Dedifferentiated amniotic fluid mesenchymal stem cell (primary cell): ENCODE results near the gene RPL13A.

Experiments used
- DNase-seq: peaks from one replicate; pipeline ENCODE4 v3.0.0-alpha.2; 2016; ENCODE audit errors: extremely low spot score

The RPL13A gene

GRCh38 chr19:49506575-49507105 lies 19.2 kb downstream of the RPL13A start:
- DNase-seq: no peak

DNA sequence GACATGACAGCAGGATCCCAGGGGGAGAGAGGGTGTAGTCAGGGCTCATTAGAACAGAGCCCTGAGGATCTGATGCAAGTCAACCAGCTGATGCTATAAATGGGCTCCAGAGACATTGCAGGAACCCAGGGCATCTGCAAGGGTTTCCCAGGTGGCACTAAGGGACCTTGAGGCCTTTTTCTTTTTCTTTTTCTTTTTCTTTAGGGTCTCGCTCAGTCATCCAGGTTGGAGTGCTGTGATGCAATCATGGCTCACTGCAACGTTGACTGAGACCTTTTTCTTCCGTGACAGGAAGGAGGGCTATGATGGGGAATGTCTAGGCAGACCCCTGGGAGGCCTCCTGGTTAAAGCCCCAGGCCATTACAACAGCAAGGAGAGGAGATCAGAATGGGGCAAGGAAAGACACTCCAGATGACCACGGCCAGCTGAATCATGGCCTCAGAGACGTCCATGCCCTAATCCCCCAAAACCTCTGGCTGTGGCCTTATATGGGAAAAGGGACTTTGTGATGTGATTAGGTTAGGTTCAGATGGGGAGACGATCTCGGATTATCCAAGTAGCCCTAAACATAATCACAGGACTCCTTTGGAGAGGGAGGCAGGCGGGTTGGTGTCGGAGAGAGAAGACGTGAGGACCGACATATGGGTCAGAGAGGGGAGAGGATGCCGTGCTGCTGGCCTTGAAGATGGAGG lies 20.5 kb downstream of the RPL13A start:
- DNase-seq: no peak

- DNase-seq: no peak
Measured at GRCh38 chr19:49512970-49513745, 25.8 kb downstream of the RPL13A start.

DNA sequence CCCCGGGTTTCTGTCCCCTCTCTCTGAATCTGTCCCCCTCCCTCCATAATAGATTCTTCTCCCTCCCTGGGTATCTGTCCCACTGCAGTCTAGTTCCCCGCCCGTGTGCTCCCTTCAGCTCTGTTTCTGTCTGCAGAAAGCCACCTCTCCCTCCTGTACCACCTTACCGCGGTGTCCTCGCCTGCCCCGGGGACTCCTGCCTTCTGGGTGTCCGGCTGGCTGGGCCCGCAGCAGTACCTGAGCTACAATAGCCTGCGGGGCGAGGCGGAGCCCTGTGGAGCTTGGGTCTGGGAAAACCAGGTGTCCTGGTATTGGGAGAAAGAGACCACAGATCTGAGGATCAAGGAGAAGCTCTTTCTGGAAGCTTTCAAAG lies 26.3 kb downstream of the RPL13A start:
- DNase-seq: no peak

DNA sequence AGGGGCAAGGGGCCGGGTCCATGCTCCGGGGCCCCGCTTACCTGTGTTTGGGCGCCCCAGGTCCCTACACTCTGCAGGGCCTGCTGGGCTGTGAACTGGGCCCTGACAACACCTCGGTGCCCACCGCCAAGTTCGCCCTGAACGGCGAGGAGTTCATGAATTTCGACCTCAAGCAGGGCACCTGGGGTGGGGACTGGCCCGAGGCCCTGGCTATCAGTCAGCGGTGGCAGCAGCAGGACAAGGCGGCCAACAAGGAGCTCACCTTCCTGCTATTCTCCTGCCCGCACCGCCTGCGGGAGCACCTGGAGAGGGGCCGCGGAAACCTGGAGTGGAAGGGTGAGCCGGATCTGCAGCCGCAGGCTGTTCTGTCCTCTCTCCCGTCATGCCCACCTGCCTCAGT lies 26.7 kb downstream of the RPL13A start:
- DNase-seq: no peak

DNA sequence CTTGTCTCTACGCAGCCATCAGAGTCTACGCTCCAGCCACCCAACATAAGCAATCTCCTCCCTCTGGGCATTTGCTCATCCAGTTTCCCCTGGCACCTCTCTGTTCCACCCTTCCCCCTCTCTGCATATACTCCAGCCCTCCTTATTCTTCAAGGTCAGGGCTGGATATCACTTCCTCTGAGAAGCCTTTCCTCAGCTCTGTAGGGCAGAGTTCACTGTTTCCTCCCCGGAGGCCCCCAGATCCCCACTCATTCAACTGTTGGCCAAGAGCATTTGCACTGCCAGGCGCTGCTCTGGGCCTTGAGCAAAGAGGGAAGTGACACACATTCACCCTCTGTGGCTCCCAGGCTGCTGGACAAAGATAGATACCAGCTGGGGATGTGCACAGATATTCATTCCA lies 28.4 kb downstream of the RPL13A start:
- DNase-seq: no peak

- DNase-seq: no peak
Measured at GRCh38 chr19:49518033-49518432, 30.6 kb downstream of the RPL13A start.

GRCh38 chr19:49520705-49521319 lies 33.4 kb downstream of the RPL13A start:
- no peak for DNase-seq

DNA sequence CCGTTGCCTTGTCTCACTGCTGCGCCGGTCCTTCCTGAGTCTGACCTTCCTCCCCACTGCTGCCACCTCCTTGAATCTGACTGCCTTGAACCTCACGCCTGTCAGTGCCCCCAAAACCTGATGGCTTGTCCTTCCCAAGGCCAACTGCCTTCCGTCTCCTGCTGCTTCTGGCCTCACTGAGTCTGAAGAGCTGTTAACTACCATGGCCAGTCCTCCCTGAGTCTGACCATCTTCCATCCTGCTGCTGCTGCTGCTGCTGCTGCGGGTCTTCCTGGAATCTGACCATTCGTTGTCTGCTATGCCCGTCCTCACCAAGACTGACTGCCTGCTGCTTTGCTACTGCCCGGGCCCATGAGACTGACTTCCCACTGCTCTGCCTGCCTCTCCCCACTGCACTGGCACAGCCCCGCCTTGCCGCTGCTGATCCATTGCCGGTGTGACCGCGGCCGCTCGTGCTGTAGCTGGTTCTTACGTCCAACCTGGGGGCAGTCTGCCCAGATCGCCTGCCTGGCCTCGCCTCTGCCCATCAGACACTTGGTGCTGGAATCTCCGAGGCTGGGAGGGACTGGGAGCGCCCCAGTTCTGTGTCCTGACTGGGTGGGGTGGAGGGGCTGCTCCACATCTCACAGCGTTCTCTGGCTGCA lies 37.5 kb downstream of the RPL13A start:
- DNase-seq: no peak

- no peak for DNase-seq
Measured at GRCh38 chr19:49528211-49528771, 40.9 kb downstream of the RPL13A start.

GRCh38 chr19:49530708-49531107 lies 43.3 kb downstream of the RPL13A start:
- no peak for DNase-seq

DNA sequence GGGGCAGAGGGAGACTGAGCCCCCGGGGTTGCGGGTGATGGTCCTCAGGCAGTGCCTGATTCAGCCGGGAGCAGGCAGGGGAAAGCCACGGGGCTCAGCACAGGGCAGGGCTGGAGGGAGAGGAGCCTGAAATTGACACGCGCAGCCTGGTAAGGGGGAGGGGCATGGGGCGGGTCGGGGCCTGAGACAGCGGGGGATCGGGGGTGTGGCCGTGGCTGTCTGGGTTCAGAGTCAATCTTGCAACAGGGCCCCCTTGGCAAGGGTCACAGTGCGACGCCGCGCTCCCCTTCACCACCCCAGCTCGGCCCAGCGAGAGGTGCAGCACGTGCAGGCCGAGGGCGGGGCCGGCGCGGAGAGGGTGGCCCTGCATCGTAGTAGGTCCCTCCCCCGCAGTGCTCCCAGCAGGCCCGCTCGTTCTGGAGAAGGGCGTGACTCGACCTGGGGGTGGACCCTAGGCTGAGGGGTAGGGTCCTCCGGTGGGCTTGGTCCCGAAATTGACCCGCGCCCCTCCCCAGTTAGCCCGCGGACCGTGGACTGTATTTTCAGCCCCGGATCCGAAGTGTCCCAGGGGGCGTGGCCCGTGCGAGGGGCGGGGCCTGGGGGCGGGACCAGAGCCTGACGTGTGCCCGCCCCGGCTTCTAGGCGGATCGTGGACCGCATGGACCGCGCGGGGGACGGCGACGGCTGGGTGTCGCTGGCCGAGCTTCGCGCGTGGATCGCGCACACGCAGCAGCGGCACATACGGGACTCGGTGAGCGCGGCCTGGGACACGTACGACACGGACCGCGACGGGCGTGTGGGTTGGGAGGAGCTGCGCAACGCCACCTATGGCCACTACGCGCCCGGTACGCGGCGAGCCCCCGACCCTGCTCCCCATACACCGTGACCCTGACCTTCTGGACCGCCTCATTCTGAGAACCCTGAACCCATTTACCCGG lies 46.4 kb downstream of the RPL13A start:
- DNase-seq: no peak

DNA sequence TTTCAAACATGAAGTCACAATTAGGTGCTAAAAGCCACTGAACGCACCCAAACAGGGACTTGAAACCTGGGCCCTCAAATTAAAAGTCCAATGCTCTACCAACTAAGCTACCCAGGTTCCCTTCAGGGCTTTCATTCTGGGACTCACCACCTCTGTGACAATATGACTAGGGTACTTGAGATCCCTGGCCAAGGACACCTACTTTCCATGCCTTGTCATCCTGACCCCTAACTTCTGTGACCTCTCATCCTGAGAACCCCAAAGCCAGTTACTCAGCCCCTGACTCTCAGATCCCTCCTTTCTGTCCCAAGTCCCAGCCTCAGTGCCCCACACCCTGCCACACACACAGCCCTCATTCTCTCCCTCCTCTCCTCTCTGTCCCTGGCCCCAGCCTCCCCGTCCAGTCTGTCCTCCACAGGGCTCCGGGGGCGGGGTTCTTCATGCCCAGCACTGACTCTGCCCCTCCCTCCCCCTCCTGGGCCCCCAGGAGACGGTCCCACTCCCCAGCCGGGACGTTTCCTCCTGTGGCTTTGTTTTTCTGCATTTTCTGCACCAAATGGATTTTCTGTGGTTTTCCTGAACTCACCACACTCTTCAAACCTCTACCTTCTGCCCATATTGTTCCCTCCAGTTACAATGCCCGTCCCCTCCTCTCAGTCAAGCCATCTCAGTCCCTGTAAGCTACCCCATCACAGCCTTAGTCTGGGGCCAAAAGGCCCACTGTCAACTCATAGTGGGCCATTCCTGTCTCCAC lies 47.4 kb downstream of the RPL13A start:
- no peak for DNase-seq

DNA sequence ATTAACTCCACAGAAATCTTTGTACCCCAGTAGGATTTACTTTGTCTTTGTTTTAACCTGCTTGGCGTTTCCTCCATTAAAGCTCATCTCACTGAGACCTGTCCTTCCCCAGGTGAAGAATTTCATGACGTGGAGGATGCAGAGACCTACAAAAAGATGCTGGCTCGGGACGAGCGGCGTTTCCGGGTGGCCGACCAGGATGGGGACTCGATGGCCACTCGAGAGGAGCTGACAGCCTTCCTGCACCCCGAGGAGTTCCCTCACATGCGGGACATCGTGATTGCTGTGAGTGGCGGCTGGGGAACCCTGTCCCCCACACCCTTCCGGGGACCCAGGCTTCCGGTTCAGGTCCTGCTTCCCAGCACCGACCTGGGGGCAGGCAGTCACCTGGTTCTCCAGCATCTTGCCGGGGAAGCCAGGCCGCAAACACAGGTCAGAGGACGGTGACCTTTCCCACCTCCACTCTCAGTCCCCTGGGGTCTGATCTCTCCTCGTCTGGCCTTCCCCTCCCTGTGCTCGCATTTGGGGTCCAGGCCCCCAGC lies 49.6 kb downstream of the RPL13A start:
- DNase-seq: no peak

GRCh38 chr19:49538643-49539042 lies 51.2 kb downstream of the RPL13A start:
- no peak for DNase-seq

GRCh38 chr19:49539192-49539952 lies 52.0 kb downstream of the RPL13A start:
- DNase-seq: no peak
